HG03103 (cell line): ENCODE results near the gene SLC38A10.
A peak's percentile ranks its signal among the peaks of the same experiment; 100 is the strongest.

Source experiments
- ATAC-seq: cut with Tn5 transposase; IDR thresholded peaks from one replicate; pipeline ENCODE4 v1.9.1; 2021; ENCODE audit warnings: low read depth; ENCODE audit not compliant: unreplicated experiment

The SLC38A10 gene

GRCh38 chr17:81295031-81295675 lies at the start of gene SLC38A10:
Gene SLC38A10, minus strand, starts transcription at chr17:81295307. Its CDS starts 386 bp downstream, at chr17:81294921.
- peak; percentile 67 for ATAC-seq

GRCh38 chr17:81342269-81343070 lies 47.4 kb upstream of the SLC38A10 start:
- no peak for ATAC-seq

- no peak for ATAC-seq
Observed at GRCh38 chr17:81341516-81342268, 46.6 kb upstream of the SLC38A10 start.

GRCh38 chr17:81340607-81341515 lies 45.8 kb upstream of the SLC38A10 start:
- no peak for ATAC-seq

DNA sequence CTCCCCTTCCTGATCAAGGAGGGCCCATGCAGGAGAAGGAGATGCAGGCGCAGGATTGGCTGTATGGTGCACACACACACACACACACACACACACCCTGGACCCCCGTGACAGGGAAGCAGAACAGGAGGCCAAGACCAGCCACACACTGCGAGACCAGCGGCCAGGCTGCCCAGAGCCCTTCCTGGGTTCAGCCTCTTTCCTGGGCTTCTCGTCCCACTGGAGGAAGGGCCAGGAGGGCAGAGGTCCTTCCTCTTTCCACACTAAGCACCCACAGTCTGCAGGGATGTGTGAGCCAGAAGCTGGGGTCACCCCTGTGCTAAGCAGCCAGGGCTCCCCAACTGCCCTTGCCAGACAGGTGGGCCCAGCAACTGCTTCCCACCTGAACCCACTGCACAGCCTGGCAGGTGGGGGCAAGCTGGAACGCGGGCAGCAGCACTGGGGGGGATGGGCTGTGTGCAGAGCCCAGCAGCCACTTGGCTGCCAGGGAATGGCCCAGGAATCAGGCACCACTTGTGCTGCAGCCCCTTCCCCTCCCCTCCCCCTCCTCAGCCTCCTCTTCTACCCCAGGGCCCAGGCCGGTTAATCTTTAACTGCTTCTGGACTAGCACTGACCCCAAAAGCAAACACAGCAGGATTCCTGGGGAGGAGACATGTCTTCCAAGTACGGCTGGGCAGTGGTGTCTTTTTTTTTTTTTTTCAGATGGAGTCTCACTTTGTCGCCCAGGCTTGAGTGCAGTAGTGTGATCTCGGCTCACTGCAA lies 44.6 kb upstream of the SLC38A10 start:
- ATAC-seq = no peak

- no peak for ATAC-seq
Observed at GRCh38 chr17:81339191-81339533, 44.1 kb upstream of the SLC38A10 start.

DNA sequence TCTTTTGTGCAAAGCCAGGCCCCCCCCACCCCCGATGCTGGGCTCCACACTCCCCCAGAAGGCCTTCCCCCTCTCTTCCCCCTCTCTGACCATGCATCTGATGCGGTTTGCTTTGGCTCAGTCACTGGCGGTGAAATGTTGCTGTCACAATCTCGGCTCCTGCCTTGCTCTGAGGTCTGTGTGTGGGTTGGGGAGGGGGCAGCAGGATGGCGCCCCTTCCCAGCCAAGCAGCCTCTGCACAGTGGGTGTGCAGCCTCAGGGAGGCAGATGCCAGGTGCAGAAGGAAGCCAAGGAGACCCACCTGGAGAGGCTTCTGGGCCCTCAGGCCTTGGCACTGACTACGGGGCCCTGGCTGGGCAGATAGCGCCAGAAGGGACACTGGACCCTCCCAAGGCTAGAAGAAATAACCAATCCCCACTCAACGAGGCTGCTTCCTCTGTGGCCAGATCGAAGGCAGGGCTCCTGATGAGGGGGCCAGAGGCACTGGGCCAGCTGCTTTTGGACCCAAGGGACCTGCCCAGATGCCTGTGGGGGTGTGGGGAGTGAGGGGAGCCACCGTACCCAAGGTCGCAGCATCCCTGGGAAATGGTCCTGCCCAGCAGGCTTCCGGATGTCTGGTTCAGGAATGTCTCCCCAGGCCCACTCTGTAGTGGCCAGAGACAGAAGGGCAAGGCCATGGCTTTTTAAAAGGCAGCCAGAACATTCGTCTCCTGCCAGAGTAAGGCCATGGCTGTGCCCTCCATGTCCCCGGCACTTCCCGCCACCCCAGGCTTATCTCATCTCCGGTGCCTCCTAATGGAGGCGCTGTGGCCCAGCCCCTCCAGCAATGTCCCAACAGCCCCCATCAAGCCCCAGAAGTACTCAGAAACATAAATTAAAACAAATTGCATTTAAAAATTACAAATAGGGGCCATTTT lies 43.4 kb upstream of the SLC38A10 start:
- ATAC-seq = no peak

DNA sequence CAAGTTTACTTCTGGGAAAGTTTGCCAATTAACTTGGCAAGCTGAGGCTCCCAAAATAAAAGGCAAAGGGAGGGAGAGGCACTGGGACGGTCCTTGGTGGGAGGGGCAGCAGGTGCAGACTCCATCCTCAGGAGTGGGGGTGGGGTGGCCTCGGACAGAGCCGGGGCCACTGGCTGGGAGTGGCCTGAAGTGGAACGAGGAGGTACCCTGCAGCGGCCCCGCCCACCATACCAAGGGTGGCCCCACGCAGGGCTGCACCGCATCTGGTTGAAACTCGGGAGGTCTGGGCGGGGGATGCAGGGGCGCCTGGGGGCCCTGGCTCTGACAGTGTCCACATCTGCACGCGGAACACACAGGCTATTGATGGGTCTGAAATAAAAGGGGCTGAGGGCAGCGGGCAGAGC lies 42.4 kb upstream of the SLC38A10 start:
- no peak for ATAC-seq

GRCh38 chr17:81336930-81337325 lies 41.8 kb upstream of the SLC38A10 start:
- ATAC-seq = no peak

DNA sequence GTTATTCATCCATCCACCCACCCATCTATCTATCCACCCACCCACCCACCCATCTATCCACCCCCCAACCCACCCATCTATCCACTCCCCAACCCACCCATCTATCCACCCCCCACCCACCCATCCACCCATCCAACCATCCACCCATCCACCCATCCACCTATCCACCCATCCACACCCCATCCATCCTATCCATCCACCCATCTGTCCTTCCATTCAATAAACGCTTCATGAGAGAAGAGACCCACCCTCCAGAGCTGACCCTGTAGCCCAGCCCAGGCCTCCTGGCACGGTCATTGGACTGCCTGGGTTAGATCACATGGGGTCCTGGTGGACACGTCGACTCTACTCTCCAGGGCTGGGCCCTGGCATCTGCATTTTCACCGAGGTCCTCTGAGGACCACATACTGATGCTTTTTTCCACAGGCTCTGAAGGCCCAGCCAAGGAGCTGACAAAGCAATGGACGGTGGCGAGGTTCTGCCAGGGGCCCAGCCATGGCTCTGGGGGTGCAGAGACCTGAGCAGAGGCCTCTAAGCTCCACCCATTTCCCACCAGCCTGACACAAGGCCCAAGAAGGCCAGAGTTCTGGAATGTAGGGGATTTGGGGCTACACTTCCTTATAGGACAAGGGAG lies 41.3 kb upstream of the SLC38A10 start:
- no peak for ATAC-seq

- no peak for ATAC-seq
Observed at GRCh38 chr17:81335773-81336157, 40.7 kb upstream of the SLC38A10 start.

- no peak for ATAC-seq
Observed at GRCh38 chr17:81334987-81335772, 40.1 kb upstream of the SLC38A10 start.

GRCh38 chr17:81334391-81334901 lies 39.3 kb upstream of the SLC38A10 start:
- no peak for ATAC-seq

GRCh38 chr17:81333616-81334368 lies 38.7 kb upstream of the SLC38A10 start:
- ATAC-seq = no peak

- no peak for ATAC-seq
Observed at GRCh38 chr17:81332914-81333528, 37.9 kb upstream of the SLC38A10 start.
